PC-9 (cell line): ENCODE measurements around the gene CAT. TPM values are rescaled to one million over a fixed set of nuclear protein-coding genes. Genes with fewer than 3 reads are reported as not detected.

Source experiments
- BruUV-seq: library from RNA; stranded (reverse); fragments of 400-500 nt; replicated peaks from 2 replicates; lab custom pipeline; 2021; lab: Mats Ljungman, UMichigan
- CTCF ChIA-PET: fragments of 300-600 bp; sonication (Branson Sonifier 250); formaldehyde crosslinking; loops from one replicate; lab custom pipeline; 2022; ENCODE audit warnings: antibody characterized with exemption; lab: Charles Lee
- POLR2A ChIA-PET: fragments of 300-600 bp; sonication (Branson Sonifier 250); formaldehyde crosslinking; loops from one replicate; lab custom pipeline; 2022; ENCODE audit warnings: antibody characterized with exemption; ENCODE audit not compliant: unreplicated experiment; lab: Charles Lee
- DNase-seq, 2 experiments: peaks; one replicate each; pipeline versions ENCODE4 v3.0.0 to v3.0.0-alpha.2; 2015 to 2022; ENCODE audit warnings: mixed read lengths in 1 of 2
- H2AFZ ChIP-seq: fragments of 200-600 bp; sonication (generic); 2 replicates; pipeline ENCODE4 v1.8.1; 2017; ENCODE audit warnings: antibody characterized with exemption
- H3F3A ChIP-seq: fragments of 200-600 bp; sonication (generic); 2 replicates; pipeline ENCODE4 v1.8.1; 2017; ENCODE audit warnings: antibody characterized with exemption, mild to moderate bottlenecking, low read depth; ENCODE audit not compliant: insufficient read depth
- H3K27ac ChIP-seq: fragments of 200-600 bp; sonication (generic); 2 replicates; pipeline ENCODE4 v1.6.1; 2016; ENCODE audit warnings: mixed run types
- H3K27me3 ChIP-seq: fragments of 200-600 bp; sonication (generic); 2 replicates; pipeline ENCODE4 v1.6.1; 2016; ENCODE audit warnings: low read depth, mixed run types; ENCODE audit not compliant: insufficient read depth
- H3K36me3 ChIP-seq: fragments of 200-600 bp; sonication (generic); 2 replicates; pipeline ENCODE4 v1.6.1; 2016; ENCODE audit warnings: low read depth, mixed run types
- H3K4me1 ChIP-seq: fragments of 200-600 bp; sonication (generic); replicated peaks from 2 replicates; pipeline ENCODE4 v1.6.1; 2016; ENCODE audit warnings: mixed run types; ENCODE audit not compliant: insufficient read depth
- H3K4me2 ChIP-seq: fragments of 200-600 bp; sonication (generic); 2 replicates; pipeline ENCODE4 v1.6.1; 2017; ENCODE audit warnings: mixed run types
- H3K4me3 ChIP-seq: fragments of 200-600 bp; sonication (generic); 2 replicates; pipeline ENCODE4 v1.6.1; 2016; ENCODE audit warnings: mixed run types
- H3K79me2 ChIP-seq: fragments of 200-600 bp; sonication (generic); 2 replicates; pipeline ENCODE4 v1.6.1; 2017; ENCODE audit warnings: low read depth, mixed run types
- H3K9me2 ChIP-seq: fragments of 200-600 bp; sonication (generic); 2 replicates; pipeline ENCODE4 v1.8.1; 2017; ENCODE audit warnings: mild to moderate bottlenecking; ENCODE audit not compliant: insufficient read depth
- H3K9me3 ChIP-seq: fragments of 200-600 bp; sonication (generic); 2 replicates; pipeline ENCODE4 v1.8.1; 2016; ENCODE audit warnings: low read depth; ENCODE audit not compliant: insufficient read depth
- H4K20me1 ChIP-seq: fragments of 200-600 bp; sonication (generic); 2 replicates; pipeline ENCODE4 v1.8.1; 2017; ENCODE audit not compliant: insufficient read depth
- CTCF ChIP-seq: fragments of 200-600 bp; sonication (generic); conservative IDR thresholded peaks from 2 replicates; pipeline ENCODE4 v1.6.1; 2017; ENCODE audit warnings: mixed run types, antibody characterized with exemption, mild to moderate bottlenecking, moderate library complexity
- EZH2 ChIP-seq: fragments of 200-600 bp; sonication (generic); IDR thresholded peaks from 2 replicates; pipeline ENCODE4 v1.8.0; 2017; ENCODE audit warnings: antibody characterized with exemption, low read depth
- intact Hi-C: fragments of 100-400 bp; cut with micrococcal nuclease; formaldehyde crosslinking; loops from one replicate; pipeline ENCODE4 v1.10.0; 2022; ENCODE audit not compliant: unreplicated experiment
- total RNA-seq: library from RNA; stranded (reverse); gene quantifications from 2 replicates; pipeline ENCODE4 v1.2.3, GENCODE V29; 2021

Gene CAT
- total RNA-seq, 1 experiment from 2014 or later: 63.4 TPM

- no peaks in the 10 kb centered on the region for H3F3A ChIP-seq
- ChIA-PET POLR2A (interaction anchor here (0.6 kb wide), 1 partner anchor 299 kb away, joined by 4 read pairs; the partner anchor contains the start of gene NAT10), CTCF (interaction anchor here (0.7 kb wide), 1 partner anchor 237 kb away, joined by 3 read pairs; no protein-coding TSS in a partner anchor)
- no peak overlapping the region for H3K4me3 ChIP-seq
- no peaks in the 10 kb centered on the region for H4K20me1 ChIP-seq
- no peaks in the 10 kb centered on the region for H3K79me2 ChIP-seq
- no peak overlapping the region for H2AFZ ChIP-seq
- DNase-seq: no peak
- H3K4me1 ChIP-seq: peaks cover 15% of the 10 kb centered on the region
- TF ChIP-seq EZH2: no peak
- no peak for TF ChIP-seq CTCF
- no TSS peak for BruUV-seq
- peaks cover 6% of the 10 kb centered on the region; the same call in 1 of the 2 replicates for H3K9me3 ChIP-seq
- H3K27me3 ChIP-seq: no peaks in the 10 kb centered on the region
- intact Hi-C loops: no loop called here
- H3K36me3 ChIP-seq: no peaks in the 10 kb centered on the region
- no peak overlapping the region for H3K4me2 ChIP-seq
- H3K9me2 ChIP-seq: no peaks in the 10 kb centered on the region
- H3K27ac ChIP-seq: no peak overlapping the region
Observed at GRCh38 chr11:34404280-34404679, 34.5 kb upstream of the CAT start.

- POLR2A ChIA-PET: no interaction called here
- H3K36me3 ChIP-seq: no peaks in the 10 kb centered on the region
- no TSS peak for BruUV-seq
- no peaks in the 10 kb centered on the region for H3K27me3 ChIP-seq
- peaks cover 15% of the 10 kb centered on the region for H3K4me1 ChIP-seq
- DNase-seq: no peak
- intact Hi-C loops: no loop called here
- TF ChIP-seq CTCF (no peak), EZH2 (no peak)
- H3K27ac ChIP-seq: no peak overlapping the region
- H3K79me2 ChIP-seq: no peaks in the 10 kb centered on the region
- CTCF ChIA-PET: no interaction called here
- no peaks in the 10 kb centered on the region for H4K20me1 ChIP-seq
- H3K9me3 ChIP-seq: peaks cover 4% of the 10 kb centered on the region; the same call in 1 of the 2 replicates
- H3K4me3 ChIP-seq: no peak overlapping the region
- no peaks in the 10 kb centered on the region for H3F3A ChIP-seq
- no peak overlapping the region for H2AFZ ChIP-seq
- no peaks in the 10 kb centered on the region for H3K9me2 ChIP-seq
- H3K4me2 ChIP-seq: no peak overlapping the region
Observed at GRCh38 chr11:34405079-34405858, 33.5 kb upstream of the CAT start.

GRCh38 chr11:34406413-34406812, 32.3 kb upstream of the CAT start:
- ChIA-PET CTCF (no interaction called here), POLR2A (no interaction called here)
- Histone ChIP-seq H3K4me3 (no peak overlapping the region), H3K4me1 (peaks cover 15% of the 10 kb centered on the region), H3F3A (no peaks in the 10 kb centered on the region), H3K79me2 (no peaks in the 10 kb centered on the region), H3K27me3 (no peaks in the 10 kb centered on the region), H3K9me2 (no peaks in the 10 kb centered on the region), H3K4me2 (no peak overlapping the region), H3K36me3 (no peaks in the 10 kb centered on the region), H4K20me1 (no peaks in the 10 kb centered on the region), H3K27ac (no peak overlapping the region), H3K9me3 (no peaks in the 10 kb centered on the region), H2AFZ (no peak overlapping the region)
- intact Hi-C loops: no loop called here
- TF ChIP-seq EZH2: no peak
- no peak for TF ChIP-seq CTCF
- BruUV-seq: no TSS peak
- DNase-seq: no peak
